HepG2 (cell line): Measurements from ENCODE around the gene PLPPR2. TPM values are rescaled to one million over a fixed set of nuclear protein-coding genes. Genes with fewer than 3 reads are reported as not detected.

Experiments
- DNMT1 ChIP-seq: sonication (generic); formaldehyde crosslinking; IDR thresholded peaks from 2 replicates; pipeline ENCODE4 v1.5.1; 2020; ENCODE audit warnings: mild to moderate bottlenecking, missing genetic modification reagents
- FIP1L1 ChIP-seq: fragments of 200-400 bp; formaldehyde crosslinking; IDR thresholded peaks from 2 replicates; pipeline ENCODE4 v1.6.1; 2018; ENCODE audit warnings: low read depth, mild to moderate bottlenecking, low read length, moderate library complexity, borderline replicate concordance; ENCODE audit not compliant: insufficient read depth
- GATAD2A ChIP-seq: IDR thresholded peaks from 2 replicates; pipeline ENCODE4 v1.6.1; 2016
- KLF9 ChIP-seq: IDR thresholded peaks from 2 replicates; pipeline ENCODE4 v1.6.1; 2016; ENCODE audit warnings: low read depth
- MTF2 ChIP-seq: sonication (generic); formaldehyde crosslinking; IDR thresholded peaks from 2 replicates; pipeline ENCODE4 v1.5.0; 2020; ENCODE audit warnings: missing genetic modification reagents, borderline replicate concordance
- PLRG1 ChIP-seq: fragments of 450-650 bp; conservative IDR thresholded peaks from 2 replicates; pipeline ENCODE4 v1.6.1; 2016
- PTBP1 ChIP-seq: fragments of 200-400 bp; formaldehyde crosslinking; IDR thresholded peaks from 2 replicates; pipeline ENCODE4 v1.6.1; 2018; ENCODE audit warnings: low read length, low read depth; ENCODE audit not compliant: poor library complexity, severe bottlenecking
- RFX1 ChIP-seq: fragments of 450-650 bp; IDR thresholded peaks from 2 replicates; pipeline ENCODE4 v1.6.1; 2017
- SP140L ChIP-seq: sonication (generic); formaldehyde crosslinking; IDR thresholded peaks from 2 replicates; pipeline ENCODE4 v1.4.0; 2020; ENCODE audit warnings: missing genetic modification reagents, borderline replicate concordance
- SSRP1 ChIP-seq: IDR thresholded peaks from 2 replicates; pipeline ENCODE4 v1.6.1; 2016; ENCODE audit warnings: control low read depth
- TAF1 ChIP-seq: sonication (generic); formaldehyde crosslinking; IDR thresholded peaks from 2 replicates; pipeline ENCODE4 v1.4.0; 2020; ENCODE audit warnings: missing genetic modification reagents
- TBP ChIP-seq: sonication (generic); formaldehyde crosslinking; IDR thresholded peaks from 2 replicates; pipeline ENCODE4 v1.5.0; 2020; ENCODE audit warnings: missing genetic modification reagents
- ZFX ChIP-seq: sonication (generic); formaldehyde crosslinking; IDR thresholded peaks from 2 replicates; pipeline ENCODE4 v1.4.0; 2020; ENCODE audit warnings: mild to moderate bottlenecking, low read depth, missing genetic modification reagents, moderate library complexity
- ZIK1 ChIP-seq: sonication (generic); formaldehyde crosslinking; IDR thresholded peaks from 2 replicates; pipeline ENCODE4 v1.5.0; 2020; ENCODE audit warnings: mild to moderate bottlenecking, low read depth, missing genetic modification reagents, borderline replicate concordance
- ZNF329 ChIP-seq: sonication (generic); formaldehyde crosslinking; IDR thresholded peaks from 2 replicates; pipeline ENCODE4 v1.9.0; 2021; ENCODE audit warnings: low read depth, mild to moderate bottlenecking, missing genetic modification reagents
- ZNF570 ChIP-seq: sonication (generic); formaldehyde crosslinking; IDR thresholded peaks from 2 replicates; pipeline ENCODE4 v1.4.0; 2020; ENCODE audit warnings: mild to moderate bottlenecking, missing genetic modification reagents, borderline replicate concordance
- ZNF749 ChIP-seq: sonication (generic); formaldehyde crosslinking; IDR thresholded peaks from 2 replicates; pipeline ENCODE4 v1.8.0; 2022; ENCODE audit warnings: mild to moderate bottlenecking, missing genetic modification reagents, moderate library complexity, borderline replicate concordance
- ZSCAN12 ChIP-seq: sonication (generic); formaldehyde crosslinking; IDR thresholded peaks from 2 replicates; pipeline ENCODE4 v1.9.0; 2021; ENCODE audit warnings: mild to moderate bottlenecking, missing genetic modification reagents
- polyA plus RNA-seq, 8 experiments: library from polyadenylated mRNA; depleted of rRNA in 3 of 8; stranded (reverse) in 7 of 8; unstranded in 1 of 8; fragments of >200 nt; fragmentation: Illumina TruSeq in 4 of 8; extraction: Trizol in 4 of 8; gene quantifications; 2 replicates each; pipeline versions ENCODE4 v1.2.1 to v1.2.3, GENCODE V29; 2011 to 2016; ENCODE audit warnings: low read depth in 4 of 8, missing spikeins in 1 of 8, mixed read lengths in 1 of 8; ENCODE audit not compliant: insufficient read depth in 1 of 8
- total RNA-seq, 5 experiments: library from RNA; depleted of rRNA; stranded (reverse); fragments of >200 nt; fragmentation: Illumina TruSeq; extraction: Trizol; gene quantifications; 2 replicates each; pipeline ENCODE4 v1.2.3, GENCODE V29; 2016; ENCODE audit warnings: low read depth in 1 of 5
- TF ChIP-seq, protein P1 (sequence below): sonication (generic); formaldehyde crosslinking; conservative IDR thresholded peaks from 2 replicates; pipeline ENCODE4 v1.8.1; 2023; ENCODE audit warnings: missing genetic modification reagents
- TF ChIP-seq, protein P2 (sequence below): sonication (generic); formaldehyde crosslinking; IDR thresholded peaks from 2 replicates; pipeline ENCODE4 v1.5.0; 2020; ENCODE audit warnings: missing genetic modification reagents
- TF ChIP-seq, protein P3 (sequence below): IDR thresholded peaks from 2 replicates; pipeline ENCODE4 v1.6.1; 2016; ENCODE audit warnings: low read depth, control low read depth
- TF ChIP-seq, protein P4 (sequence below): fragments of 450-650 bp; IDR thresholded peaks from 2 replicates; pipeline ENCODE4 v1.6.1; 2016
- TF ChIP-seq, protein P5 (sequence below): IDR thresholded peaks from 2 replicates; pipeline ENCODE4 v1.6.1; 2012; ENCODE audit warnings: low read depth, low read length, improper control_type of control experiment

Gene PLPPR2
- total and polyA plus RNA-seq, 2 of the 13 experiments (the other 11 are each of a cell fraction or from before 2014, with no cell fraction given): 1.5 to 2.1 TPM

DNA sequence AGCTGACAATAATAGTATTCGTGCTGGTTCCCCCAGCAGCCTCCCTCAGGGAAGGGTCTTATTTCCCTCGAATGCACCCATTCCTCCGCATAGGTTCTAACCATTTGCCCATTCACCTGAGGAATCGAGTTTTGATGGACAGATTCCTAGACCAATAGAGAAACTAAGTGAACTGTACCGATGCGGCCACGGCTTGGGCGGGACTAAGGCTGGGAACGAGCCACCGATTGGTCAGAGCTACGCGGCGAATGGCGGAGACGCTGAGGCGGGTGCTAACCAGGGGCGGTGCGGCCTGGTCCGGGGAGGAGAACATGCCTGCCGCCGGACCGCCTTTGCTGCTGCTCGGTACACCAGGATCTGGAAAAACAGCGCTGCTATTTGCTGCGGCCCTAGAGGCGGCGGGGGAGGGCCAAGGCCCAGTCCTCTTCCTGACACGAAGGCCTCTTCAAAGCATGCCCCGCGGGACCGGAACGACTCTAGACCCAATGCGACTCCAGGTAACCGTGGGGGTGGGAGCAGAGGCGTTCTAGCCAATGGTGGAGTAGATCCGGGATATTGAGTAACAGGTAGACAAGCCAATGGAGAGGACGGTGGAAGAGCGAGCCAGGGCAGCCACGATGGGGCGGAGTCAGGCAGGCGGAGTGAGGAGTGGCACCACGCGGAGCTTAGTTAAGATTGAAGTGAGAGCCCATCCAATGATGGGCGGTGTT, 19.4 kb downstream of the PLPPR2 start, which contains the start of gene SWSAP1 (continued):
- no peak for TF ChIP-seq KLF9 (CRISPR knock-in tag)
- TF ChIP-seq MTF2: no peak
- TF ChIP-seq ZNF329 (CRISPR knock-in tag): peak; percentile 89; the same call in 1 of the 2 replicates
- no peak for TF ChIP-seq PLRG1
- 0 out of 2 replicates have a peak, but pooled peaks have one; percentile 41 for TF ChIP-seq ZIK1 (CRISPR knock-in tag)
- no peak for TF ChIP-seq FIP1L1
- TF ChIP-seq TBP (CRISPR knock-in tag): no peak
- TF ChIP-seq SSRP1: no peak
- no peak; the same call in 1 of the 2 replicates for TF ChIP-seq RFX1
- TF ChIP-seq, protein P1, sequence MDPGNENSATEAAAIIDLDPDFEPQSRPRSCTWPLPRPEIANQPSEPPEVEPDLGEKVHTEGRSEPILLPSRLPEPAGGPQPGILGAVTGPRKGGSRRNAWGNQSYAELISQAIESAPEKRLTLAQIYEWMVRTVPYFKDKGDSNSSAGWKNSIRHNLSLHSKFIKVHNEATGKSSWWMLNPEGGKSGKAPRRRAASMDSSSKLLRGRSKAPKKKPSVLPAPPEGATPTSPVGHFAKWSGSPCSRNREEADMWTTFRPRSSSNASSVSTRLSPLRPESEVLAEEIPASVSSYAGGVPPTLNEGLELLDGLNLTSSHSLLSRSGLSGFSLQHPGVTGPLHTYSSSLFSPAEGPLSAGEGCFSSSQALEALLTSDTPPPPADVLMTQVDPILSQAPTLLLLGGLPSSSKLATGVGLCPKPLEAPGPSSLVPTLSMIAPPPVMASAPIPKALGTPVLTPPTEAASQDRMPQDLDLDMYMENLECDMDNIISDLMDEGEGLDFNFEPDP (CRISPR knock-in tag): no peak
- peak; percentile 87 for TF ChIP-seq TAF1 (CRISPR knock-in tag)
- TF ChIP-seq, protein P2, sequence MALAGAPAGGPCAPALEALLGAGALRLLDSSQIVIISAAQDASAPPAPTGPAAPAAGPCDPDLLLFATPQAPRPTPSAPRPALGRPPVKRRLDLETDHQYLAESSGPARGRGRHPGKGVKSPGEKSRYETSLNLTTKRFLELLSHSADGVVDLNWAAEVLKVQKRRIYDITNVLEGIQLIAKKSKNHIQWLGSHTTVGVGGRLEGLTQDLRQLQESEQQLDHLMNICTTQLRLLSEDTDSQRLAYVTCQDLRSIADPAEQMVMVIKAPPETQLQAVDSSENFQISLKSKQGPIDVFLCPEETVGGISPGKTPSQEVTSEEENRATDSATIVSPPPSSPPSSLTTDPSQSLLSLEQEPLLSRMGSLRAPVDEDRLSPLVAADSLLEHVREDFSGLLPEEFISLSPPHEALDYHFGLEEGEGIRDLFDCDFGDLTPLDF (CRISPR knock-in tag): no peak
- TF ChIP-seq, protein P3, sequence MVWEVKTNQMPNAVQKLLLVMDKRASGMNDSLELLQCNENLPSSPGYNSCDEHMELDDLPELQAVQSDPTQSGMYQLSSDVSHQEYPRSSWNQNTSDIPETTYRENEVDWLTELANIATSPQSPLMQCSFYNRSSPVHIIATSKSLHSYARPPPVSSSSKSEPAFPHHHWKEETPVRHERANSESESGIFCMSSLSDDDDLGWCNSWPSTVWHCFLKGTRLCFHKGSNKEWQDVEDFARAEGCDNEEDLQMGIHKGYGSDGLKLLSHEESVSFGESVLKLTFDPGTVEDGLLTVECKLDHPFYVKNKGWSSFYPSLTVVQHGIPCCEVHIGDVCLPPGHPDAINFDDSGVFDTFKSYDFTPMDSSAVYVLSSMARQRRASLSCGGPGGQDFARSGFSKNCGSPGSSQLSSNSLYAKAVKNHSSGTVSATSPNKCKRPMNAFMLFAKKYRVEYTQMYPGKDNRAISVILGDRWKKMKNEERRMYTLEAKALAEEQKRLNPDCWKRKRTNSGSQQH (CRISPR knock-in tag): peak; percentile 53; the same call in 1 of the 2 replicates
- no peak for TF ChIP-seq ZSCAN12 (CRISPR knock-in tag)
- TF ChIP-seq, protein P4, sequence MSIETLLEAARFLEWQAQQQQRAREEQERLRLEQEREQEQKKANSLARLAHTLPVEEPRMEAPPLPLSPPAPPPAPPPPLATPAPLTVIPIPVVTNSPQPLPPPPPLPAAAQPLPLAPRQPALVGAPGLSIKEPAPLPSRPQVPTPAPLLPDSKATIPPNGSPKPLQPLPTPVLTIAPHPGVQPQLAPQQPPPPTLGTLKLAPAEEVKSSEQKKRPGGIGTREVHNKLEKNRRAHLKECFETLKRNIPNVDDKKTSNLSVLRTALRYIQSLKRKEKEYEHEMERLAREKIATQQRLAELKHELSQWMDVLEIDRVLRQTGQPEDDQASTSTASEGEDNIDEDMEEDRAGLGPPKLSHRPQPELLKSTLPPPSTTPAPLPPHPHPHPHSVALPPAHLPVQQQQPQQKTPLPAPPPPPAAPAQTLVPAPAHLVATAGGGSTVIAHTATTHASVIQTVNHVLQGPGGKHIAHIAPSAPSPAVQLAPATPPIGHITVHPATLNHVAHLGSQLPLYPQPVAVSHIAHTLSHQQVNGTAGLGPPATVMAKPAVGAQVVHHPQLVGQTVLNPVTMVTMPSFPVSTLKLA: no peak; the same call in 1 of the 2 replicates
- TF ChIP-seq PTBP1: no peak
- no peak; the same call in 1 of the 2 replicates for TF ChIP-seq ZNF749
- TF ChIP-seq ZNF570 (CRISPR knock-in tag): no peak
- no peak for TF ChIP-seq GATAD2A
- TF ChIP-seq, protein P5, sequence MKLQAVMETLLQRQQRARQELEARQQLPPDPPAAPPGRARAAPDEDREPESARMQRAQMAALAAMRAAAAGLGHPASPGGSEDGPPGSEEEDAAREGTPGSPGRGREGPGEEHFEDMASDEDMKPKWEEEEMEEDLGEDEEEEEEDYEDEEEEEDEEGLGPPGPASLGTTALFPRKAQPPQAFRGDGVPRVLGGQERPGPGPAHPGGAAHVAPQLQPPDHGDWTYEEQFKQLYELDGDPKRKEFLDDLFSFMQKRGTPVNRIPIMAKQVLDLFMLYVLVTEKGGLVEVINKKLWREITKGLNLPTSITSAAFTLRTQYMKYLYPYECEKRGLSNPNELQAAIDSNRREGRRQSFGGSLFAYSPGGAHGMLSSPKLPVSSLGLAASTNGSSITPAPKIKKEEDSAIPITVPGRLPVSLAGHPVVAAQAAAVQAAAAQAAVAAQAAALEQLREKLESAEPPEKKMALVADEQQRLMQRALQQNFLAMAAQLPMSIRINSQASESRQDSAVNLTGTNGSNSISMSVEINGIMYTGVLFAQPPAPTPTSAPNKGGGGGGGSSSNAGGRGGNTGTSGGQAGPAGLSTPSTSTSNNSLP: 0 out of 2 replicates have a peak, but pooled peaks have one; percentile 15
- no peak; the same call in 1 of the 2 replicates for TF ChIP-seq SP140L (CRISPR knock-in tag)
- TF ChIP-seq DNMT1: no peak
- TF ChIP-seq ZFX (CRISPR knock-in tag): peak; percentile 100
